ENCODE data around the gene FIGN. TPM values are rescaled to one million over a fixed set of nuclear protein-coding genes. Genes with fewer than 3 reads are reported as not detected.

FIGN gene
- polyA plus RNA-seq, 1 experiment, result 2.2 TPM

DNA sequence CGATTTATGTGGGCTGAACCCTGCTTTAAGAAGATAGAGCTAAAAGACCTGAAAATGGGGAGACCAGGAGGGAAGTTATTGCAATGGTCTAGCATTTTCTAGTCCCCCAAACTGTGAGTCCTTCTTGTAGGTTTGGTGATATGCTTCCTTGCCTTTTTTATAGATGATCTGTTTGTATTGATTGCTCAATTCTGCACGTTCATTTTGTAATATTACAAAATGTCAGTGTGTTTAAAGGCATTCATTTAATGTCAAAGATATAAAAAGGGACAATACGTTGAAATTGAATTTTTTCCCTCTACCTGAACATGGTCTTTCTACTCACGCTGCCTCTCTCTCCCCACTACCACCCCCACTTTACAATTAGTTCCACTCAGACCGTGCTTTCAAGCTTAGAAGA, 5.6 kb upstream of the FIGN start:
- TF ChIP-seq, protein P1, sequence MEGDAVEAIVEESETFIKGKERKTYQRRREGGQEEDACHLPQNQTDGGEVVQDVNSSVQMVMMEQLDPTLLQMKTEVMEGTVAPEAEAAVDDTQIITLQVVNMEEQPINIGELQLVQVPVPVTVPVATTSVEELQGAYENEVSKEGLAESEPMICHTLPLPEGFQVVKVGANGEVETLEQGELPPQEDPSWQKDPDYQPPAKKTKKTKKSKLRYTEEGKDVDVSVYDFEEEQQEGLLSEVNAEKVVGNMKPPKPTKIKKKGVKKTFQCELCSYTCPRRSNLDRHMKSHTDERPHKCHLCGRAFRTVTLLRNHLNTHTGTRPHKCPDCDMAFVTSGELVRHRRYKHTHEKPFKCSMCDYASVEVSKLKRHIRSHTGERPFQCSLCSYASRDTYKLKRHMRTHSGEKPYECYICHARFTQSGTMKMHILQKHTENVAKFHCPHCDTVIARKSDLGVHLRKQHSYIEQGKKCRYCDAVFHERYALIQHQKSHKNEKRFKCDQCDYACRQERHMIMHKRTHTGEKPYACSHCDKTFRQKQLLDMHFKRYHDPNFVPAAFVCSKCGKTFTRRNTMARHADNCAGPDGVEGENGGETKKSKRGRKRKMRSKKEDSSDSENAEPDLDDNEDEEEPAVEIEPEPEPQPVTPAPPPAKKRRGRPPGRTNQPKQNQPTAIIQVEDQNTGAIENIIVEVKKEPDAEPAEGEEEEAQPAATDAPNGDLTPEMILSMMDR (IDR thresholded peaks at IDR 0.05; ENCODE audit: low read depth, low read length), result no peak
- no peak overlapping the region for H3K4me3 ChIP-seq (ENCODE audit: low read depth, low read length)
- H3K9me3 ChIP-seq (ENCODE audit: control insufficient read depth, insufficient read depth, low read length), result no peaks in the 10 kb centered on the region
- H3K27ac ChIP-seq (ENCODE audit: low read depth, low read length), result no peak overlapping the region
- ChIA-PET POLR2A (no interaction called here), CTCF (interaction anchor here (0.7 kb wide), 1 partner anchor 9 kb away, joined by 3 read pairs; no protein-coding TSS in a partner anchor)
- H3K27me3 ChIP-seq (ENCODE audit: control insufficient read depth, insufficient read depth, low read length), result peaks cover 4% of the 10 kb centered on the region
- no peak for DNase-seq (ENCODE audit: low read depth, low spot score)

DNA sequence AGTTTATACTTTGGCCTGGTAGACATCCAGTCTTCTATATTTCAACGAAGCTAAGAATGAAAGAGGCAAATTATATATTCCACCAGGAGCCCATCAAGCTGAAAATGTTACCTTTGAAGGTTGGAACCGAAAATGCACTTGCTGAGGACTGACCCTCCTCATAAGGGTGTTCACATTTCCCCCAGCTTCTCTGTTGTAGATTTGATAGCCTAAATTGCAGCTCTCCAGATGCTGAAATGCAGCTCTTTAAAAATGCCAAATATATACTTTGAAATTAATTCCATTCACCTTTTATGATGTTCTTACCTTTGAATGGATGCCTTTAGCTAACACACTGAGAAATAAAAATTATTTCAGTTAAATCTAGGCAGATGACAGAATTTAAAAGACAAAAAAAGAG, 1.8 kb upstream of the FIGN start:
- DNase-seq (ENCODE audit: low read depth, low spot score), result no peak
- Histone ChIP-seq H3K9me3 (ENCODE audit: control insufficient read depth, insufficient read depth, low read length) (no peaks in the 10 kb centered on the region), H3K27ac (ENCODE audit: low read depth, low read length) (no peak overlapping the region), H3K27me3 (ENCODE audit: control insufficient read depth, insufficient read depth, low read length) (peaks cover 4% of the 10 kb centered on the region), H3K4me3 (ENCODE audit: low read depth, low read length) (no peak overlapping the region)
- TF ChIP-seq, protein P1 (IDR thresholded peaks at IDR 0.05; ENCODE audit: low read depth, low read length), result no peak
- POLR2A ChIA-PET, result no interaction called here
- CTCF ChIA-PET, result interaction anchor here (2.6 kb wide), 1 partner anchor 392 kb away, joined by 7 read pairs; no protein-coding TSS in a partner anchor

DNA sequence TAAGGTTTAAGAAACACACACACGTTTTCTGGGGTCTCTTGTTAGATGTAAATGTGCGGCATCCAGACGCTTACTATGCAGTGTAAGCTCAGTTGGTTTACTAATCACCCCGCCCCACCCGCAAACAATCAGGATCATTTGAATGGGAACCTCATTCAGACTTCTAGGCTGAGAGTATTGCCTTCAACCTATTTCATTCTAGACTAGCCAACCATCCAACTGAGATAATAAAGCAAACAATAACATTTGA, 1.3 kb upstream of the FIGN start:
- H3K27me3 ChIP-seq (ENCODE audit: control insufficient read depth, insufficient read depth, low read length), result peaks cover 4% of the 10 kb centered on the region
- peak overlapping the region; percentile 90 for H3K4me3 ChIP-seq (ENCODE audit: low read depth, low read length)
- CTCF ChIA-PET, result interaction anchor here (2.6 kb wide), 1 partner anchor 391 kb away, joined by 7 read pairs; no protein-coding TSS in a partner anchor
- H3K9me3 ChIP-seq (ENCODE audit: control insufficient read depth, insufficient read depth, low read length), result no peaks in the 10 kb centered on the region
- no peak overlapping the region for H3K27ac ChIP-seq (ENCODE audit: low read depth, low read length)
- TF ChIP-seq, protein P1 (IDR thresholded peaks at IDR 0.05; ENCODE audit: low read depth, low read length), result no peak
- DNase-seq (ENCODE audit: low read depth, low spot score), result no peak
- POLR2A ChIA-PET, result no interaction called here

DNA sequence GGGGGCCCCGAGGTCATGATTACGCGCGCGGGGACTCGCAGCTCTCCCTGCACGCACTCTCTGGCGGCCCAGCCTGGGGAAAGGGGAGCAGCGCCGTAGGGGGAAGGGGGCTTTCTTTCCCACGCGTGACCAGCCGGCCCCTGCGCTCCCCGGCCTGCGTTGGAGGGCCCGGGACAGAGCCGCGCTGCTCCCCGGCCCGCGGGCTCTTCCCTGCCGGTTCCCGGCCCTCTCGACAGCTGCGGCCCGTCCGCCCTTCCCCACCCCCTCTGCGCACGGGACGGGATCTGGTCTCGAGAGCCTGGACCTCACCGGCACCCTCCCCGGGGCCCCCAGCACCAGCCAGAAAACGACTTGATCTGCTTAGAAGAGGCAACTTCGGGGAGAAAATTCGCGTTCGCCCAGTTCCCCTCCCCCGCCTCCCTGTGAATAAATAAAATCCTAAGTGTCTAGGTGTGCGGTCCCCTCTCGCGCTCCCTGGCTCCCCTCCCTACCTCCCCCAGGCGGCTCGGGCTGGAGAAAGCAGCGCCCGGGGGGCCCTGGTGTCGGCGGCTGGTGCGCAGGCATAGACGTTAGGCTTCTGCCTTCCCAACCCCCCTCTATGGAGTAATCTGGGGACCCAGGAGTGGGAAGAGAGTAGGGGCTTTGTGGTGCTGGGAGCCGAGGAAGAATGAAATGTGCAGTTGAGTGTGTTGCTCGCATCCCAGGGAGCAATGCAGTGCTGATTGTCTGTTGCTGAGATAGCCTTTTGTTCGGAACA, 803 bp upstream of the FIGN start:
- Histone ChIP-seq H3K27me3 (ENCODE audit: control insufficient read depth, insufficient read depth, low read length) (peaks cover 4% of the 10 kb centered on the region), H3K27ac (ENCODE audit: low read depth, low read length) (peak overlapping the region; percentile 97), H3K9me3 (ENCODE audit: control insufficient read depth, insufficient read depth, low read length) (no peaks in the 10 kb centered on the region), H3K4me3 (ENCODE audit: low read depth, low read length) (peak overlapping the region; percentile 90)
- no peak for DNase-seq (ENCODE audit: low read depth, low spot score)
- TF ChIP-seq, protein P1 (IDR thresholded peaks at IDR 0.05; ENCODE audit: low read depth, low read length), result peak; percentile 45
- ChIA-PET CTCF (interaction anchor here (0.9 to 2.6 kb wide), 4 partner anchors 44 to 567 kb away, joined by 3 to 7 read pairs (median 4); no protein-coding TSS in a partner anchor), POLR2A (interaction anchor here (0.9 kb wide), 1 partner anchor 131 kb away, joined by 3 read pairs; no protein-coding TSS in a partner anchor)

DNA sequence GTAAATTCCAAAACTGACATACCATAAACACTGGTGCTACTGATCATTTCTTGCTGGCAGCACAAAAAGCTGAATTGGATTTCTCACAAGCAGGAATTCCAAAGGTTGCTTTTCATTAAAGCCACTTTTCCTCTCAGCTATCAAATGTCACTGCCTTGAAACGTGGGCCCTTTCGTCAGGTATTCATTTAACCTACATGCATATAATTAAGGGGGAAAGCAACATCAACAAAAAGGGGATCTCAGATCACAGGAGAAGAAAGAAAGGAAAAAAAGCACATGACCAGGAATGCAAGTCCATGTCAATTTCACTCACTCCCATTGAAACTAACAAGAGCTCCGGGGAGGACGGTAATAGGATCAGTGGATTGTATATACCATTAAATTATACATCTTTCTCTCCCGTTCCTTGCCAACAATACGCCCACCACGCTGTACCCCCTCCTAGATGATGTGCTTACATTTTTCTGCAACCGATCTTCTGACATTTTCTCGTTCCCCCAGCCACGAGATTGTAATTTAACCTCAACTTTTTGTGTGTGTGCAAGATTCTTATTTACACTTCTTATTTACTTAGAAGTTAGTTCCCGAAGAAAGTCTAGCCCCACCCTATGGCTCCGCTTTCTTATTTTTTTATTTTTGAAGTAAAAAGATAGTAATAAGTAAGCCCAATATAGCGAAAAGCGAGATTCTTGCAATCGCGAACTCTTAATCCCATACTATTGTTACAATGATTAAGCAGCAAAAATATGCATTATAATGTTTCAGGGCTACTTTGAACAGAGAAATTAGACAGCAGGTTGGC, 725 bp downstream of the FIGN start:
- H3K4me3 ChIP-seq (ENCODE audit: low read depth, low read length), result peak overlapping the region; percentile 90
- no peak for DNase-seq (ENCODE audit: low read depth, low spot score)
- ChIA-PET CTCF (interaction anchor here (0.6 to 2.6 kb wide), 4 partner anchors 42 to 566 kb away, joined by 3 to 7 read pairs (median 4); no protein-coding TSS in a partner anchor), POLR2A (no interaction called here)
- TF ChIP-seq, protein P1 (IDR thresholded peaks at IDR 0.05; ENCODE audit: low read depth, low read length), result no peak
- no peaks in the 10 kb centered on the region for H3K27me3 ChIP-seq (ENCODE audit: control insufficient read depth, insufficient read depth, low read length)
- no peaks in the 10 kb centered on the region for H3K9me3 ChIP-seq (ENCODE audit: control insufficient read depth, insufficient read depth, low read length)
- no peak overlapping the region for H3K27ac ChIP-seq (ENCODE audit: low read depth, low read length)
